Liver (tissue), 9 donors: ENCODE measurements around the gene XCR1. TPM values are rescaled to one million over a fixed set of nuclear protein-coding genes. Genes with fewer than 3 reads are reported as not detected.

Experiments
- DNase-seq: peaks from one replicate; pipeline ENCODE4 v3.0.0-alpha.2; 2017; ENCODE audit warnings: low spot score
- H3K27ac ChIP-seq, 2 donors: one replicate each; pipeline ENCODE4 v1.7.0; 2013; ENCODE audit warnings: inconsistent platforms in 2 of 2, low read length in 2 of 2, control low read depth in 1 of 2, low read depth in 1 of 2, mild to moderate bottlenecking in 1 of 2
- H3K27me3 ChIP-seq, 4 donors: one replicate each; pipeline versions ENCODE4 v1.6.1 to v1.7.0; 2013; ENCODE audit warnings: low read length in 3 of 4, inconsistent platforms in 1 of 4, mild to moderate bottlenecking in 1 of 4, moderate library complexity in 1 of 4; ENCODE audit not compliant: control insufficient read depth in 4 of 4, insufficient read depth in 4 of 4
- H3K36me3 ChIP-seq, 4 donors: one replicate each; pipeline versions ENCODE4 v1.6.1 to v1.7.0; 2013; ENCODE audit warnings: low read length in 3 of 4, mild to moderate bottlenecking in 3 of 4, low read depth in 1 of 4, moderate library complexity in 1 of 4; ENCODE audit not compliant: control insufficient read depth in 4 of 4, insufficient read depth in 3 of 4
- H3K4me1 ChIP-seq, 4 donors: one replicate each; pipeline versions ENCODE4 v1.6.1 to v1.7.0; 2013; ENCODE audit warnings: low read length in 3 of 4, mild to moderate bottlenecking in 3 of 4, moderate library complexity in 1 of 4; ENCODE audit not compliant: control insufficient read depth in 4 of 4, insufficient read depth in 4 of 4
- H3K4me3 ChIP-seq, 3 donors: one replicate each; pipeline versions ENCODE4 v1.6.1 to v1.7.0; 2013; ENCODE audit warnings: low read length in 3 of 3, control low read depth in 1 of 3, low read depth in 1 of 3, mild to moderate bottlenecking in 1 of 3
- H3K9ac ChIP-seq, 2 donors: one replicate each; pipeline ENCODE4 v1.7.0; 2013; ENCODE audit warnings: low read length in 2 of 2, mild to moderate bottlenecking in 2 of 2, moderate library complexity in 2 of 2, control low read depth in 1 of 2, low read depth in 1 of 2
- H3K9me3 ChIP-seq, 4 donors: one replicate each; pipeline versions ENCODE4 v1.6.1 to v1.7.0; 2013; ENCODE audit warnings: low read length in 3 of 4; ENCODE audit not compliant: control insufficient read depth in 4 of 4
- ATF3 ChIP-seq: IDR thresholded peaks from 2 replicates; pipeline ENCODE4 v1.6.1; 2016; ENCODE audit warnings: antibody characterized with exemption
- EGR1 ChIP-seq, 2 donors: IDR thresholded peaks; 2 replicates each; pipeline ENCODE4 v1.6.1; 2016 to 2018; ENCODE audit warnings: antibody characterized with exemption in 2 of 2, low read depth in 2 of 2
- FOXA1 ChIP-seq: IDR thresholded peaks from 2 replicates; pipeline ENCODE4 v1.6.1; 2016; ENCODE audit warnings: antibody characterized with exemption
- FOXA2 ChIP-seq: IDR thresholded peaks from 2 replicates; pipeline ENCODE4 v1.6.1; 2016; ENCODE audit warnings: antibody characterized with exemption
- GABPA ChIP-seq, 2 donors: IDR thresholded peaks in 1 of 2; conservative IDR thresholded peaks in 1 of 2; 2 replicates each; pipeline ENCODE4 v1.6.1; 2016; ENCODE audit warnings: antibody characterized with exemption in 2 of 2, mild to moderate bottlenecking in 1 of 2, moderate library complexity in 1 of 2
- HNF4A ChIP-seq, 2 donors: conservative IDR thresholded peaks; 2 replicates each; pipeline ENCODE4 v1.6.1; 2016; ENCODE audit warnings: antibody characterized with exemption in 2 of 2, mild to moderate bottlenecking in 2 of 2
- HNF4G ChIP-seq: IDR thresholded peaks from 2 replicates; pipeline ENCODE4 v1.6.1; 2016; ENCODE audit warnings: antibody characterized with exemption
- MAX ChIP-seq: IDR thresholded peaks from 2 replicates; pipeline ENCODE4 v1.6.1; 2016; ENCODE audit warnings: antibody characterized with exemption
- RAD21 ChIP-seq, 2 donors: IDR thresholded peaks; 2 replicates each; pipeline ENCODE4 v1.6.1; 2016; ENCODE audit warnings: antibody characterized with exemption in 2 of 2, mild to moderate bottlenecking in 2 of 2
- REST ChIP-seq: IDR thresholded peaks from 2 replicates; pipeline ENCODE4 v1.6.1; 2016; ENCODE audit warnings: antibody characterized with exemption, mild to moderate bottlenecking
- RXRA ChIP-seq, 2 donors: IDR thresholded peaks; 2 replicates each; pipeline ENCODE4 v1.6.1; 2017 to 2018; ENCODE audit warnings: antibody characterized with exemption in 2 of 2, mild to moderate bottlenecking in 1 of 2
- SP1 ChIP-seq: IDR thresholded peaks from 2 replicates; pipeline ENCODE4 v1.6.1; 2018; ENCODE audit warnings: antibody characterized with exemption, mild to moderate bottlenecking
- YY1 ChIP-seq: IDR thresholded peaks from 2 replicates; pipeline ENCODE4 v1.6.1; 2016; ENCODE audit warnings: antibody characterized with exemption, mild to moderate bottlenecking
- WGBS: extraction: QIAGEN DNeasy Blood & Tissue Kit; methylation state at CpG from one replicate; pipeline ENCODE4 v1.1.7; 2013; 5-methylcytosine and 5-hydroxymethylcytosine counted together
- polyA plus RNA-seq, 2 donors: library from polyadenylated mRNA; stranded (reverse) in 1 of 2; unstranded in 1 of 2; fragments of 200-250 nt in 1 of 2; fragments of >200 nt in 1 of 2; fragmentation: Nextera tagmentation in 1 of 2; extraction: Ambion mirVana in 1 of 2; gene quantifications; one replicate each; pipeline versions ENCODE4 v1.2.1 to v1.2.3, GENCODE V29; 2013 to 2015
- total RNA-seq, 2 donors: library from RNA; depleted of rRNA; stranded (reverse); fragments of >200 nt; gene quantifications; one replicate each; pipeline ENCODE4 v1.2.3, GENCODE V29; 2014
- TF ChIP-seq, protein P1 (sequence below): fragments of 150-350 bp; IDR thresholded peaks from 2 replicates; pipeline ENCODE4 v1.5.1; 2017; ENCODE audit warnings: improper control_type of control experiment, low read depth, low read length; ENCODE audit not compliant: missing input control
- donor health status: healthy.
- donor health status: healthy.
- donor health status: healthy.
- donor health status: healthy.
- donor health status: healthy.

XCR1 gene
- total and polyA plus RNA-seq, 4 donors: under 0.01 to 0.08 (median 0.03) TPM; not detected in 1

- DNase-seq: no peak
- peaks cover 0 to 4% (median 0%) of the 10 kb centered on the region in 4 donors for H3K27me3 ChIP-seq
- 84% methylated on average over 2 of the region's 2 CpGs for WGBS
- no peak overlapping the region for H3K27ac ChIP-seq
- H3K4me1 ChIP-seq: no peaks in the 10 kb centered on the region
- no peak overlapping the region for H3K9ac ChIP-seq
- H3K4me3 ChIP-seq: no peak overlapping the region
- no peaks in the 10 kb centered on the region for H3K36me3 ChIP-seq
- TF ChIP-seq REST (no peak), HNF4G (no peak), MAX (no peak), RAD21 (IDR thresholded peaks at IDR 0.05) (no peak), YY1 (no peak), GABPA (IDR thresholded peaks at IDR 0.05 in 1 of 2, conservative IDR thresholded peaks at IDR 0.05 in 1 of 2) (no peak), SP1 (no peak), EGR1 (IDR thresholded peaks at IDR 0.05; ENCODE audit: low read depth in 2 of 2) (no peak), RXRA (IDR thresholded peaks at IDR 0.05) (no peak), HNF4A (conservative IDR thresholded peaks at IDR 0.05) (no peak), FOXA1 (no peak), FOXA2 (no peak)
- TF ChIP-seq, protein P1, sequence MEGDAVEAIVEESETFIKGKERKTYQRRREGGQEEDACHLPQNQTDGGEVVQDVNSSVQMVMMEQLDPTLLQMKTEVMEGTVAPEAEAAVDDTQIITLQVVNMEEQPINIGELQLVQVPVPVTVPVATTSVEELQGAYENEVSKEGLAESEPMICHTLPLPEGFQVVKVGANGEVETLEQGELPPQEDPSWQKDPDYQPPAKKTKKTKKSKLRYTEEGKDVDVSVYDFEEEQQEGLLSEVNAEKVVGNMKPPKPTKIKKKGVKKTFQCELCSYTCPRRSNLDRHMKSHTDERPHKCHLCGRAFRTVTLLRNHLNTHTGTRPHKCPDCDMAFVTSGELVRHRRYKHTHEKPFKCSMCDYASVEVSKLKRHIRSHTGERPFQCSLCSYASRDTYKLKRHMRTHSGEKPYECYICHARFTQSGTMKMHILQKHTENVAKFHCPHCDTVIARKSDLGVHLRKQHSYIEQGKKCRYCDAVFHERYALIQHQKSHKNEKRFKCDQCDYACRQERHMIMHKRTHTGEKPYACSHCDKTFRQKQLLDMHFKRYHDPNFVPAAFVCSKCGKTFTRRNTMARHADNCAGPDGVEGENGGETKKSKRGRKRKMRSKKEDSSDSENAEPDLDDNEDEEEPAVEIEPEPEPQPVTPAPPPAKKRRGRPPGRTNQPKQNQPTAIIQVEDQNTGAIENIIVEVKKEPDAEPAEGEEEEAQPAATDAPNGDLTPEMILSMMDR: no peak
- no peaks in the 10 kb centered on the region for H3K9me3 ChIP-seq
Observed at GRCh38 chr3:46060551-46060950, 33.3 kb upstream of the XCR1 start.

DNA sequence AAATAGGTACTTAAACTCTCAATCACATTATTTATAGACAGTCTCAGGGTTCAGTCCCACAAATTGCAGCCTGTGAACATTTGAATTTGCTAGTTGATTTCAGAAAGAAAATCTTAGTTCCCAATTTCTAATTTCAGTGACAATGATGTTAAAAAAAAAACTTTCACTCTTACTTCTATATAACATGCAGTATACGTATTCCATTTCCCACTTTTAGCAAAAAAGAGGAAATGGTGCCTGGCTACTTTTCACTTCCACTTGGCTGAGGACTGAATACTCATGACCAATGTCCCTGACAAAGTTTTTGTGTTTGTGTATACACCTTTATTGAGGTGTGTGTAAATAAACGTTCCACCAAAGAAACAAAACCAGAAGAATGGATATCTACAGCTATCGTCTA, 32.1 kb upstream of the XCR1 start:
- peaks cover 0 to 4% (median 0%) of the 10 kb centered on the region in 4 donors for H3K27me3 ChIP-seq
- H3K4me3 ChIP-seq: no peak overlapping the region
- no peak overlapping the region for H3K9ac ChIP-seq
- 58% methylated on average over 3 of the region's 3 CpGs for WGBS
- no peak overlapping the region for H3K27ac ChIP-seq
- TF ChIP-seq ATF3 (no peak), REST (no peak)
- H3K4me1 ChIP-seq: no peaks in the 10 kb centered on the region
- DNase-seq: no peak
- H3K9me3 ChIP-seq: no peaks in the 10 kb centered on the region
- H3K36me3 ChIP-seq: no peaks in the 10 kb centered on the region
